Measurements from ENCODE around the gene PHF12.

GRCh38 chr17:28925912-28926365 is 25.4 kb downstream of the PHF12 start:
- no peak for TF ChIP-seq CTCF (IDR thresholded peaks at IDR 0.05; ENCODE audit: low read depth, low read length, poor library complexity, severe bottlenecking)
- TF ChIP-seq EZH2phosphoT487 (IDR thresholded peaks at IDR 0.05; ENCODE audit: borderline replicate concordance, low read length), result no peak
